Inferior parietal cortex (tissue), 1 donor: ENCODE results near the gene ATXN8OS.
"Not testable (repeated sequence)": the region's sequence is repeated elsewhere in the genome, so short reads cannot be mapped to it uniquely, and the experiment has no call there.

Experiments
- DNase-seq: peaks from one replicate; pipeline ENCODE4 v3.0.0-alpha.2; 2016; ENCODE audit errors: extremely low spot score

The ATXN8OS gene

GRCh38 chr13:70107498-70108281 lies at the start of gene ATXN8OS:
ATXN8OS (plus strand) TSS chr13:70107826.
- DNase-seq: no peak

- DNase-seq: no peak
Measured at GRCh38 chr13:70080012-70080411, 27.6 kb upstream of the ATXN8OS start.

- DNase-seq: no peak
Measured at GRCh38 chr13:70087247-70087646, 20.4 kb upstream of the ATXN8OS start.

- DNase-seq: no peak
Measured at GRCh38 chr13:70088926-70089325, 18.7 kb upstream of the ATXN8OS start.

GRCh38 chr13:70090036-70090723 lies 17.4 kb upstream of the ATXN8OS start:
- DNase-seq: no peak

GRCh38 chr13:70098669-70099068 lies 9.0 kb upstream of the ATXN8OS start:
- DNase-seq: no peak

- no peak for DNase-seq
Measured at GRCh38 chr13:70104481-70104880, 3.1 kb upstream of the ATXN8OS start.

GRCh38 chr13:70107125-70107497 lies 515 bp upstream of the ATXN8OS start:
- DNase-seq: no peak

- DNase-seq: no peak
Measured at GRCh38 chr13:70108356-70109105, 905 bp downstream of the ATXN8OS start, which contains the start of gene KLHL1. KLHL1 (minus strand) TSS chr13:70108452; CDS start chr13:70107699, 753 bp downstream.

GRCh38 chr13:70117338-70117905 lies 9.8 kb downstream of the ATXN8OS start:
- no peak for DNase-seq

- no peak for DNase-seq
Measured at GRCh38 chr13:70125693-70126092, 18.1 kb downstream of the ATXN8OS start.

GRCh38 chr13:70128098-70128497 lies 20.5 kb downstream of the ATXN8OS start:
- no peak for DNase-seq

- DNase-seq: not testable (repeated sequence)
Measured at GRCh38 chr13:70142658-70143057, 35.0 kb downstream of the ATXN8OS start.

GRCh38 chr13:70162141-70162540 lies 54.5 kb downstream of the ATXN8OS start:
- DNase-seq: no peak

GRCh38 chr13:70170689-70171088 lies 63.1 kb downstream of the ATXN8OS start:
- no peak for DNase-seq

- no peak for DNase-seq
Measured at GRCh38 chr13:70171151-70171550, 63.5 kb downstream of the ATXN8OS start.

- DNase-seq: no peak
Measured at GRCh38 chr13:70172946-70173597, 65.4 kb downstream of the ATXN8OS start.

GRCh38 chr13:70173598-70173959 lies 66.0 kb downstream of the ATXN8OS start:
- DNase-seq: no peak

- DNase-seq: no peak
Measured at GRCh38 chr13:70178346-70178745, 70.7 kb downstream of the ATXN8OS start.
